ENCODE measurements around the gene CCDC157. TPM values are rescaled to one million over a fixed set of nuclear protein-coding genes. Genes with fewer than 3 reads are reported as not detected.

The CCDC157 gene
- total and polyA plus RNA-seq, 12 donors = 0.48 to 9.9 (median 2.8) TPM

GRCh38 chr22:30413745-30414524, 57.1 kb downstream of the CCDC157 start:
- Histone ChIP-seq H3K27me3 (no peaks in the 10 kb centered on the region), H3K9me3 (replicated peaks in 1 of 3) (no peaks in the 10 kb centered on the region), H3K27ac (no peak overlapping the region), H3K4me1 (replicated peaks in 1 of 2) (no peaks in the 10 kb centered on the region), H3K36me3 (replicated peaks in 1 of 2) (peaks cover 0 to 32% of the 10 kb centered on the region in 2 donors), H3K4me3 (no peak overlapping the region)
- WGBS, 4 donors = 86 to 95% (median 88%) methylated on average over 5 of the region's 5 CpGs
- TF ChIP-seq POLR2A (IDR thresholded peaks at IDR 0.05) (no peak), CTCF (IDR thresholded peaks at IDR 0.05) (no peak)
- DNase-seq = no peak
- intact Hi-C loops (cut with DNase I) = no loop called here

GRCh38 chr22:30414525-30415047, 57.8 kb downstream of the CCDC157 start:
- 92 to 94% (median 93%) methylated on average over 4 of the region's 4 CpGs for WGBS, 4 donors
- intact Hi-C loops (cut with DNase I) = no loop called here
- no peaks in the 10 kb centered on the region for H3K27me3 ChIP-seq
- no peak for DNase-seq
- H3K9me3 ChIP-seq (replicated peaks in 1 of 3) = no peaks in the 10 kb centered on the region
- no peaks in the 10 kb centered on the region for H3K4me1 ChIP-seq (replicated peaks in 1 of 2)
- no peak overlapping the region for H3K4me3 ChIP-seq
- peaks cover 0 to 35% of the 10 kb centered on the region in 2 donors for H3K36me3 ChIP-seq (replicated peaks in 1 of 2)
- TF ChIP-seq CTCF (IDR thresholded peaks at IDR 0.05) = no peak
- no peak for TF ChIP-seq POLR2A (IDR thresholded peaks at IDR 0.05)
- no peak overlapping the region for H3K27ac ChIP-seq

GRCh38 chr22:30416403-30416802, 59.6 kb downstream of the CCDC157 start:
- Histone ChIP-seq H3K27ac (no peak overlapping the region), H3K36me3 (replicated peaks in 1 of 2) (peaks cover 0 to 42% of the 10 kb centered on the region in 2 donors), H3K27me3 (no peaks in the 10 kb centered on the region), H3K4me1 (replicated peaks in 1 of 2) (peaks cover 0 to 3% of the 10 kb centered on the region in 2 donors), H3K4me3 (no peak overlapping the region), H3K9me3 (replicated peaks in 1 of 3) (no peaks in the 10 kb centered on the region)
- intact Hi-C loops (cut with DNase I) = no loop called here
- WGBS, 4 donors = 77 to 93% (median 84%) methylated on average over 2 of the region's 2 CpGs
- no peak for DNase-seq
- TF ChIP-seq POLR2A (IDR thresholded peaks at IDR 0.05) (no peak), CTCF (IDR thresholded peaks at IDR 0.05) (no peak)

GRCh38 chr22:30416837-30417236, 60.0 kb downstream of the CCDC157 start:
- no peak for DNase-seq
- no peak for TF ChIP-seq CTCF (IDR thresholded peaks at IDR 0.05)
- Histone ChIP-seq H3K36me3 (replicated peaks in 1 of 2) (peaks cover 0 to 42% of the 10 kb centered on the region in 2 donors), H3K27ac (no peak overlapping the region), H3K4me3 (no peak overlapping the region), H3K9me3 (replicated peaks in 1 of 3) (no peaks in the 10 kb centered on the region), H3K4me1 (replicated peaks in 1 of 2) (peaks cover 0 to 8% of the 10 kb centered on the region in 2 donors), H3K27me3 (no peaks in the 10 kb centered on the region)
- intact Hi-C loops (cut with DNase I) = no loop called here
- WGBS, 4 donors = 77 to 94% (median 85%) methylated on average over 1 of the region's 1 CpG
